ENCODE results near the gene NRCAM. TPM values are rescaled to one million over a fixed set of nuclear protein-coding genes. Genes with fewer than 3 reads are reported as not detected.

The NRCAM gene
- total RNA-seq, 1 donor from 2014 or later = 3.3 TPM

- no peak for DNase-seq (ENCODE audit: low read depth in 2 of 2)
These were observed 320.6 kb downstream of the NRCAM start for GRCh38 chr7:108135446-108136190.

DNA sequence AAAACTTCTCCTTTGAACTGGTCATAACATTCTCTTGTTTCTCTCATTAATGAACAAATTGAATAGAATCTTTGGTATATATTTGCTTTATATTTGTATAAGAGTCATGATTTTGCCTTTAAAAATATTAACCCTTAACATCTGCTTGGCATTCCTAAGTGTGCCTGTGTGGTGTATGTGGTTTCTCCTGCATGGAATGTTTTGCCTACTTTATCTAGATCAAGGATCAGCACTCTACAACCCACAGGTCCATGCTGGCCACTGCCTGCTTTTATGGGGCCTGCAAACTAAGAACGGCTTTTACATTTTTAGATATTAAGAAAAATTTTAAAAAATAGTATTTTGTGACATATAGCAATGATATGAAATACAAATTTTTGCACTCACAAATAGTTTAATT lies 321.8 kb downstream of the NRCAM start:
- no peak for DNase-seq (ENCODE audit: low read depth in 2 of 2)

- no peak for DNase-seq (ENCODE audit: low read depth in 2 of 2)
These were observed 323.5 kb downstream of the NRCAM start for GRCh38 chr7:108132551-108133265.

DNA sequence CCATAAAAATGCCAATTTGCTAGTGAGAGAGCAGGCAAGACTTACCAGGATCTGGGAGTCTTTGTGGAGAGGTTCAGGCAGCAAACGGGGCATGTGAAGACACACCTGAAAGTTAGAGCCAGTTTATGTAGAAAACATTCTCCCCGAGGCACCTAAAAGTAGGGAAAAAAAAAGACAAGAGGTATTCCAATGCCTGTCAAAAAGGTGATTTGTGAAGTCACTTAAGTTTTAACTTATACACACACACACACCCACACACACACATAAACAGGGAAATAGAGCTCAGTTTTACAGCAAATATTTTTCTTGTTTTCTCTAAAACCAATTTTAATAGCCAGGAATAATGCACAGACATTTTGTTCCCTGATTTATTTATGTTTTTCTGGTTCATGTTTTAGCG lies 326.0 kb downstream of the NRCAM start, which contains the start of gene LAMB4:
Gene LAMB4 (minus strand): TSS at position 101 of the 400 bp plus-strand sequence. CDS start 7,197 bp downstream, outside the sequence.
- DNase-seq (ENCODE audit: low read depth in 2 of 2) = no peak

DNA sequence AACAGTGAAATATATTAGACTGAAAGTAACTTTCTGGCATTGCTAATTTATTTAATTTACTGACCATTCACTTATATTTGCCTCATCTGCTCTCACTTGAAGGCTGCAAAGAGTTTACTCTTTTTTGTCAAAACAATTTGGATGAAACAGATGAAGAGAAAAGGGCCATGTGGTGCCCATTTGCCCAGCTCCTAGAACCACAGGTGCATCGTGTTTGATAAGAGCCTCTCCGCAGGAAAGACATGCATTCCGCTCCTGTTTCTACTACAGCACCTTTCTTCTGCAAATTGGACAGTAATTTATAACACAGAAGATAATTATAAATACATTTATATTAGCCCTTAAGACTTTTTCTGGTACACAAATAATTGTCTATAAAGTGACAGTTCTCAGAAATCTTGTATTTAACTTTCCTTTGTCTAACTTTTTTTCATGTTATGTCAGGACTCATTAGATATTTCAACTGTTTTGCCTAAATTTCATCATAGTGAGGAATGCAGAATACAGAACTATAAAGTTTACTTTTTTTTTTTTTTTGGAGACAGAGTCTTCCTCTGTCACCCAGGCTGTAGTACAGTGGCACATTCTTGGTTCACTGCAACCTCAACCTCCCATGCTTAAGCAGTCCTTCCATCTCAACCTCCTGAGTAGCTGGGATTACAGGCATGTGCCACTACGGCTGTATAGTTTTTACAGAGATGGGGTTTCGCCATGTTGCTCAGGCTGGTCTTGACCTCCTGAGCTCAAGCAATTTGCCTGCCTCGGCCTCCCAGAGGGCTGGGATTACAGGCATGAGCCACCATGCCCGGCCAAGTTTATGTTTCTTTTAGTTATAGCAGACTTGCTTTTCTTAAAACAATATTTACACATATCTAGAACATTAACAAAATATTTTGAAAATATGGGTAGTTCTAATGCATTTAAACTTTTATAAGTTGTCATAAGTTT lies 326.9 kb downstream of the NRCAM start:
- DNase-seq (ENCODE audit: low read depth in 2 of 2) = no peak

DNA sequence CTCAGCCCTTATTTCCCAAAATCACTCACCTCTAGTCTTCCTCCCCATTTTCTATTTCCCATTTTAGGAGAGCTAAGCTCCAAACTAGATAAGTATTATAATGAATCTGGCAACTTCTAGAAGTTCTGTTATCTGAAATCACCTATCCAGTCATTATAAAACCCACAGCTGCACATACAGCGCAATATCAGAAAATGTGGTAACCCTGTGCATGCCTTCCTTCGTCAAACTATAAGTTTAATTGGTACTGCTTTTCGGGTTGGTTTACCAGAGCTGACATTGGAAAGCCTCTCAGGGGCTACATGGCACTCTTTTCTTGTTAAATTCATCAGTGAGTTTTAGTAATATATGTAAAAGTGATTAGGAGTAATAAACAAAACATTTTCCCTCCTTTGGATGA lies 327.7 kb downstream of the NRCAM start:
- DNase-seq (ENCODE audit: low read depth in 2 of 2) = no peak

GRCh38 chr7:108127461-108127860 lies 328.8 kb downstream of the NRCAM start:
- no peak for DNase-seq (ENCODE audit: low read depth in 2 of 2)

DNA sequence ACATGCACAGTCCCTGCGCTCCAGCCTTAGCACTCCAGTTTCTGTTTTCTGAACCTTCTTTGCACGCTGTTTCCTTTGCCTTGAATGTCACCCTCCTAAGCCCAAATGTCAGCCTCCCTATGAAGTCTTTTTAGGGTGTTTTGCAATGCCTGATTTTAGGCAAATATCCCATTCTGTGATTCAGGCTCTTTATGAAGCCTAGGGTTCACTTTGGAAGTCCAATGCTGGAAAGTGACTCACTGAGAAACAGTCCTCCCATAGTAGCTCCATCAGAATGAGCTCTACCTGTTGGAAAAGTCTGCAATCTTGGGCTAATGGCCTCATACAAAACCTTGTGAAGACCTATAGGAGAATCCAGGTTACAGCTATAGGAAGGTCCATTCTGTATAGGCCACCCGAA lies 331.4 kb downstream of the NRCAM start:
- no peak for DNase-seq (ENCODE audit: low read depth in 2 of 2)

DNA sequence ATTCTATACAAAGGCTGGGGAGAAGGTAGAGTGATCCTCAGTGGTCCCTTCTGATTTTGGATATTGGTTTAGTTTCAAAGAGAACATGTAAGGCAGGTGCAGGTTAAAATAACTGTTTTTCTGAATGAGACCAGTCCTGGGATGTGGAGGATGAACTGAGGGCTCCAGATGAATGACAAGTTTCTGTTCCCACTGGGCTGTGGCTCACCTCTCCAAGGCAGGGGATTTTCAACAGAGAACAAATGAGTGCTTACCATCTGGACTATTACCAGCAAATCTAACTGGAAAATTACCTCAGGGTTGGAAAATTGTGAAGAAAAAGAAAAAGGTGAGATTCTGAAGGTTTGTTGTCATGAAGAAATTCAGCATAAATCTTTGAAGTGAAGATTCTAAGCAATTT lies 334.1 kb downstream of the NRCAM start:
- DNase-seq (ENCODE audit: low read depth in 2 of 2) = no peak

DNA sequence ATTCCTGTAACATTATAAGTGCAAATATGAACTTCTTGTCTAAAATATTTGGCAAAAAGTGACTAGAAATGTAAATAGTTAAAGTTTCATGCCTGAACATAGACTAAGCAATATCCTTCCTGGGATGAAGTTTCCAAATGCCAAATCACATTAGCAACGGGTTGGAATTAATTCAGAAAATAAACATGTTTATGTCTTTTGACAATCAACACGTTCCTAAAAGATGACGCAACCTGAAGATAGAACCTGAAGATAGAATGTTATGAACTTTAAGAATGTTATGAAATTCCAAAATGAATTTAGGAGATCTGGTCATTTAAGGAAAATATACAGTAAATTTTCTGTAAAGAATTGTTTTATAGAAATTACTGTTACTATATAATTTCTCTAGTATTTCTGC lies 335.3 kb downstream of the NRCAM start:
- DNase-seq (ENCODE audit: low read depth in 2 of 2) = no peak

DNA sequence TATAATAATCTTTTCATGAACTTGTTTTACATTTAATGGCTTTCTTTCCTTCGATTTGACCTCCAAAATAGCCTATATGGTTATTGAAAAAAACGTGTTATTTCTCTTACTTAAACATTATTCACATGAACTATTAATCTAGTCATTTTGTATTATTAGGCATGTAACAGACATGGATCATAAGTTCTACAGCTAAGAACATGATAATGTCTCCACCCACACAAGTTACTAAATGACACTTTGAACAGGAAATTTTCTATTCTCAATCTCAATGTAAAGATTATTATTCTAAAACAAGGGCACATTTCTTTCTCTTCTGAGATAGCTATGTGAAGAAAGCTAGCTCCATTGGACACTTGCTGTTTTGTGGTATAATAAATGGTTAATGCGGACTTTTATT lies 336.0 kb downstream of the NRCAM start:
- DNase-seq (ENCODE audit: low read depth in 2 of 2) = no peak

- no peak for DNase-seq (ENCODE audit: low read depth in 2 of 2)
These were observed 337.3 kb downstream of the NRCAM start for GRCh38 chr7:108118959-108119358.

DNA sequence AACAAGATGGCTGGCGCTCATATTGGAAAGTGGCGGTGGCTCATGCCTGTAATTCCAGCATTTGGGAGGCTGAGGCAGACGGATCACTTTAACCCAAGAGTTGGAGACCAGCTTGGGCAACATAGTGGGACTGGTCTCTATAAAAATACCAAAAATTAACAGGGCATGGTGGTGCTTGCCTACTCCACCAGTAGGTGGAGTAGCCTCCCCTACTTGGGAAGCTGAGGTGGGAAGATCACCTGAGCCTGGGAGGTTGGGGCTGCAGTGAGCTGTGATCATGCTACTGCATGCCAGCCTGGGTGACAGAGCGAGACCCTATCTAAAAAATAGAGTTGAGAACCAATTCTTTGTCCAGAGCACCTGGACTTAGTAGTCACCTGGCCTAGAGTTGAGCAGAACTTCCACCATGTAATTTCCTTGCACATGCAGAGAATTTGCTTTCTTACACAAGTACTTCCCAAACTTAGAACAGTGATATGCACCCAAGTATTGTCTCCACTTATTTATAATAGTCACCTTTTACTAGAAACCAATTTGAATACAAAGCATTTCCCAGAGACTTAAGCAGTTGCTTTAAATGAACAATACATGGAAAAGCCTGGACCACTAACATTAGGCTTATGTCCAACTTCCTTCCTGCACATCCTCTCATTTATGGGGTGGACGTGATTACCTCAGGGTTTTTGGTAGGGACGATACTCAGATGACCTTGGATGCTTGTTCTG lies 342.0 kb downstream of the NRCAM start:
- DNase-seq (ENCODE audit: low read depth in 2 of 2) = peak; percentile 24 to 58

- DNase-seq (ENCODE audit: low read depth in 2 of 2) = no peak
These were observed 343.6 kb downstream of the NRCAM start for GRCh38 chr7:108112683-108113082.

GRCh38 chr7:108109221-108109908 lies 346.9 kb downstream of the NRCAM start:
- DNase-seq (ENCODE audit: low read depth in 2 of 2) = peak in 1 of 2 donors; percentile 52

GRCh38 chr7:108108131-108108530 lies 348.1 kb downstream of the NRCAM start:
- no peak for DNase-seq (ENCODE audit: low read depth in 2 of 2)

GRCh38 chr7:108104324-108104723 lies 351.9 kb downstream of the NRCAM start:
- DNase-seq (ENCODE audit: low read depth in 2 of 2) = no peak

- peak; percentile 33 to 53 for DNase-seq (ENCODE audit: low read depth in 2 of 2)
These were observed 352.5 kb downstream of the NRCAM start for GRCh38 chr7:108103558-108104298.

DNA sequence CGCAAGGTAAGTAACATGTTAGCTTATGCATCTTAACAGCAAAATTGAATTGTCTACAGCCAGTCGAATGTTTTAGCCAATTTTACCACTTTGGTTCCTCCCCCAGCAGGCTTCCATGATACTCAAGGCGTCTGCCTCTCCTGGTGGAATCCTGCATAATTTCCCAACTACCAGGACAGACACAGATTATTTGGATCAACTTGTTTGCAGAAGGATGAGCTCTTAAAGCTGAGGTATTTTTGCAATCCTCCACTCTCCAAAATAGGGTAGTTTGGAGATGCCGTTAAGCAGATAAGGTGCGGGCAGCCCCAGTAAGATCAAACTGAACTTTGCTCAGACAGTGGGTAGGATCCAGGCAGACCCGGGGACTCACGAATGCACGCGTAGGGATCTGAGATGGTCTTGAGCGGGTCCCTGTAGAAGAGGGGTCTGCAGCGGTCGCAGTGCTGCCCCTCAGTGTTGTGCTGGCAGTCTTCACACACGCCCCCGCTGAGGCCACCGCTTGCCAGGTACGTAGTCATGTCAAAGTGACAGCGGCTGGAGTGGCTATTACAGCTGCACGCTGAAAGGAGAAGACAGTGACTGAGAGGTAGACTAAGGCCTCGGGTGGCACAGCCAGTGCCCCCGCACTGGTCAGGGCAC lies 353.4 kb downstream of the NRCAM start:
- no peak for DNase-seq (ENCODE audit: low read depth in 2 of 2)
